LNCAP (cell line): Measurements from ENCODE around the gene DMD.

ENCODE experiments used
- TF ChIP-seq, protein P1 (sequence below): fragments of 450-650 bp; IDR thresholded peaks from 2 replicates; pipeline ENCODE4 v1.5.1; 2017; ENCODE audit warnings: mild to moderate bottlenecking

Gene DMD

DNA sequence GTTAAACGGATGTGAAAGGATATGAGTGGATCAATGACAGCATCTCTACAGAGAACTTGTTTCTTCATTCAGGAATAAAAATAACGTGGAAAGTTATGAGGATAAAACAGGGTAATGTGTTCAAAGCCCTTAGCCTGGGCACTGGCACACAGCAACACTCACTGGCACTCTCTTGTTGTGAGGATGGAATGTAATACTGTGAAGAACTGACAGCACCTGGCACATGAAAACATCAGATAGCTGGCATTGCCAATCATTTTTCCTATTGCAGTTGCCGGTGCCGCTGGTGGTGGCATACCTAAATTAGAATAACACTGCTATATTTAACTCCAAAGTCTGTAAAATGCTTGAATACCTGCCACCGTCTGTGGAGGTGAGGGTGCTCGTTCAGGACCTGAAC, 1061.2 kb downstream of the DMD start:
- TF ChIP-seq, protein P1, sequence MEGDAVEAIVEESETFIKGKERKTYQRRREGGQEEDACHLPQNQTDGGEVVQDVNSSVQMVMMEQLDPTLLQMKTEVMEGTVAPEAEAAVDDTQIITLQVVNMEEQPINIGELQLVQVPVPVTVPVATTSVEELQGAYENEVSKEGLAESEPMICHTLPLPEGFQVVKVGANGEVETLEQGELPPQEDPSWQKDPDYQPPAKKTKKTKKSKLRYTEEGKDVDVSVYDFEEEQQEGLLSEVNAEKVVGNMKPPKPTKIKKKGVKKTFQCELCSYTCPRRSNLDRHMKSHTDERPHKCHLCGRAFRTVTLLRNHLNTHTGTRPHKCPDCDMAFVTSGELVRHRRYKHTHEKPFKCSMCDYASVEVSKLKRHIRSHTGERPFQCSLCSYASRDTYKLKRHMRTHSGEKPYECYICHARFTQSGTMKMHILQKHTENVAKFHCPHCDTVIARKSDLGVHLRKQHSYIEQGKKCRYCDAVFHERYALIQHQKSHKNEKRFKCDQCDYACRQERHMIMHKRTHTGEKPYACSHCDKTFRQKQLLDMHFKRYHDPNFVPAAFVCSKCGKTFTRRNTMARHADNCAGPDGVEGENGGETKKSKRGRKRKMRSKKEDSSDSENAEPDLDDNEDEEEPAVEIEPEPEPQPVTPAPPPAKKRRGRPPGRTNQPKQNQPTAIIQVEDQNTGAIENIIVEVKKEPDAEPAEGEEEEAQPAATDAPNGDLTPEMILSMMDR: no peak

DNA sequence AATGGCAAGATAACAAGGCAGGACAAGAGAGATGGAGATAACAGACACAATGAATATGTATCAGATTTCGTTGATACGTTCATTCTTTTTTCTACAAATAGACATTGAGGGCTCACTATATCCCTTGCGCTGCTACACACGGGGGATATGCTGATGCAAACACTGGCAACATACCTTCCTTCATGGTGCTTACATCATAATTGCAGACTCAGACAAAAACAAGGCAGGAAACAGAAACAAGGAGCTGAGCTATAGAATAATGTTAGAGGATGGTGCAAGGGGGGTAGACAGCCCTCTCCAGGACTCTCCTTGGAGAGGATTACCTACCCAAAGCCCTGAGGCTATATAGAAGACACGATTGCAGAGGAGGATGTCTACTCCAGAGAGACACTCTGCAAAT, 1069.5 kb downstream of the DMD start:
- TF ChIP-seq, protein P1: no peak

DNA sequence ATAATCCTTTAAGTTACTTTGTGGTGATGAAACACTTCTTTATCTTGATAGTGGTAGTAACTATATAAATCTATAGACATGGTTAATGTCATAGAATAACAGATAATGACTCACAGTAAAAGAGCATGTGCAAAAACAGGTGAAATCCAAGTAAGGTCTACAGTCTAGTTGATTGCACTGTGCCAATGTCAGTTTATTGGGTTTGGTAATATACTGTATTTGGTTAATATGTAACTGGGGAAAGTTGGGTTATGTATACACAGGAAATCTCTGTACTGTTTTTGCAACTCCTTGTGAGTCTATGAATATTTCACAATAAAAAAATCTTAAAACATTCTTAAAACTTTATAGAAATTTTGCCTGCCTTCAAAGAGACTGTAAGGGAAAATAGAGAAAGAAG, 1071.9 kb downstream of the DMD start:
- TF ChIP-seq, protein P1: no peak

DNA sequence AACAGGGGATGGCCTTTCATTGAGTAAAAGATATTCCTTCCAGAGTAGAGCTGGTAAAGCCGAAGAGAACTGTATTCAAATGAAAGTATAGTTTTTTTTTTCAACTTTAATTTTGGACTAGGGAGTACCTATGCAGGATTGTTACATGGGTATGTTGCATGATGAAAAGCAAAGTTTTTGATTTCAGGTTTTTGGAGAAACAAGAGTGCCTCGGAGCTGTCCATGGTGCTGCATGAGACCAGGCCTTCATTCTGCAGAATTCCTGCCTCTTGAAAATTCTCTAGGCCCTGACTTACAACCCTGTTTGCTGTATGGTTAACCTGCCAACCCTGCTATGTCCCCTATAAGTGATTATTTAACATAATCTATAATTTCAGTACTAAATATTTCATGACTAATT, 1073.8 kb downstream of the DMD start:
- TF ChIP-seq, protein P1: no peak

DNA sequence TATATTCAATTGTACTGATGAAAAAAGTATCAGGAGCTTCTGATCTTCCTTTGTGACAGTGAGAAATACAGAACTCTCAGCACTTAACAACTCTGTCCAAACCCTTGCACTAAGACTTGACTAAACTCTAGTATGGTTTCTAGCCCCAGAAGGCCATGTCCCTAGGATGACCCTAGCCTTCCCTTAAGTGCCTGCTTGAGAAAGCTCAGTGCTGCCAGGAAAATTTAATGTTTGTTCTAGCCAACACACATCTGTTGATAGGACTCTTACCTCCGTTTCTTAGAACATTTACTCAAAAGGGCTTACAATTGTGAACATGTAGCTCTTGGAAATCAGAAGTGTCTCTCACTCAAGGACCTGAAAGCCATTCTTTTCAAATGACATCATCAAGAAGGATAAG, 1084.4 kb downstream of the DMD start:
- TF ChIP-seq, protein P1: no peak

DNA sequence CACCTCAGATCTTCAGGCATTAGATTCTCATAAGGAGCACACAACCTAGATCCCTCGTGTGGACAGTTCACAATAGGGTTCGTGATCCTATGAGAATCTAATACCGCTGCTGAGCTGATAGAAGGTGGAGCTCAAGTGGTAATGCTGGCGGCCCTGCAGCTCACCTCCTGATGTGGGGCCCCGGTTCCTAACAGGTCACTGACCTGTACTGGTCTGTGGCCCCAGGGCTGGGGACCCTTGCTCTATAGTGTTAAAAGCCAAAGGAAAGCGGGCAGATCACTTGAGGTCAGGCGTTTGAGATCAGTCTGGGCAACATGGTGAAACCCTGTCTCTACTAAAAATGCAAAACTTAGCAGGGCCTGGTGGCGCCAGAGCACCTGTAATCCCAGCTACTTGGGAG, 1092.5 kb downstream of the DMD start:
- TF ChIP-seq, protein P1: no peak

DNA sequence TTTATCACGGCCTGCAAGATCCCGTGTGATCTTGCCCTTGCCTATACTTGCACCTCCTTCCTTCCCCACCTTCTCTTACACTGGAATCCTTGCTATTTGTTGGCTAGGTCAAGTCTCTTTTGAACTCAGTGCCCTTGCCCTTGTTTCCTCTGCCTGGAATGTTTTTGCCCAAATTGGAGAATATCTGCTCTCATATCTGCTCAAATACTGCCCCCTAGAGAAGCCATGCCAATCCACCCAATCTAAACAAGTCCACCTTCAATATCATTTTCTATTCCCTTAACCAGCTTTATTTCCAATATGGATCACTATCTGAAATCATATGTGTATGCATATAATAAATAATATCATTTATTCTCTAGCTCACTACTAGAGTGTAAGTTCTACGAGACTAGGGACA, 1095.3 kb downstream of the DMD start:
- TF ChIP-seq, protein P1: no peak

DNA sequence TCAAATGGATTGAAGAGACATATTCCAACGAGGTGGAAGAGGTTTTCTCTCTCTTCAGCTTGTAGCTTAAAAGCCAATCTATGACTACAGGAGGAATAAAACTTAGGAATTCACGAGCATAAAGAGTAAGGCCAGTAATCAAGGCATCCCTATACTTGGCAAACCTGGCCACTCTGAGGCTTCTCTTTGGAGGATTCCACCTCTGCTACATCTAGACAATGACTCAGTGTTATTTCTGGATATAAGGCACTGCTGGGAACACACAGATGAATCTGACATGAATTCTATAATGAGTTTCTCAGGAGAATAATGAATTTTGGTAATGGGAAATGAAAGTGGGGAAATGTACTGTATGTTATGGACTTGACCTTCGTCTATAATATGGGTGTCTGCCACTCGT, 1123.7 kb downstream of the DMD start:
- TF ChIP-seq, protein P1: no peak
